ENCODE data around the gene DTWD2. TPM values are rescaled to one million over a fixed set of nuclear protein-coding genes. Genes with fewer than 3 reads are reported as not detected.

Gene DTWD2
- total and polyA plus RNA-seq, 2 of the 4 experiments (the other 2 are of a cell fraction) = 1.2 to 1.8 TPM

DNA sequence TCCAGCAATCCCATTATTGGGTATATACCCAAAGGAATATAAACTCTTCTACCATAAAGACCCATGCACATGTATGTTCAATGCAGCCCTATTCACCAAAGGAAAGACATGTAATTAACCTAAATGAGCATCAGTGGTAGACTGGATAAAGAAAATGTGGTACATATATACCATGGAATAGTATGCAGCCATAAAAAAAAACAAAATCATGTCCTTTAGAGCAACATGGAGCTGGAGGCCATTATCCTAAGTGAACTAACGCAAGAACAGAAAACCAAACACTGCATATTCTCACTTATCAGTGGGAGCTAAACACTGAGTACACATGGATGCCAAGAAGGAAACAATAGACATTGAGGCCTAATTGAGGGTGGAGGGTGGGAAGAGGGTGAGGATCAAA lies 27.8 kb downstream of the DTWD2 start:
- Histone ChIP-seq H3K23ac (ENCODE audit: low read depth, low read length) (no peak overlapping the region), H3K56ac (ENCODE audit: extremely low read depth, insufficient read depth, low read length) (no peak overlapping the region), H4K91ac (ENCODE audit: insufficient read depth, low read depth, low read length) (no peak overlapping the region), H3K9ac (ENCODE audit: low read depth, low read length) (no peak overlapping the region), H3K36me3 (ENCODE audit: control insufficient read depth, insufficient read depth, low read length) (no peaks in the 10 kb centered on the region), H2BK15ac (ENCODE audit: low read depth, low read length) (no peak overlapping the region), H3K18ac (ENCODE audit: low read depth, low read length) (no peak overlapping the region), H4K20me1 (ENCODE audit: insufficient read depth, low read length) (no peaks in the 10 kb centered on the region), H2BK120ac (ENCODE audit: low read depth, low read length) (no peak overlapping the region), H3K4me3 (ENCODE audit: insufficient read depth, low read depth, low read length) (no peak overlapping the region), H2BK20ac (ENCODE audit: low read depth, low read length) (no peak overlapping the region), H2AK5ac (ENCODE audit: low read depth, low read length) (no peak overlapping the region), H3K27ac (ENCODE audit: insufficient read depth, low read length) (no peak overlapping the region), H3K9me3 (ENCODE audit: control insufficient read depth, insufficient read depth, low read length) (no peaks in the 10 kb centered on the region), H3K79me1 (ENCODE audit: low read depth in 1 of 2, low read length in 2 of 2) (no peaks in the 10 kb centered on the region), H4K8ac (ENCODE audit: low read depth in 2 of 2, low read length in 2 of 2) (no peak overlapping the region), H3K4ac (ENCODE audit: low read depth, low read length) (no peak overlapping the region), H3K4me1 (ENCODE audit: control insufficient read depth, insufficient read depth, low read length) (no peaks in the 10 kb centered on the region), H2AK9ac (replicated peaks; ENCODE audit: low read depth, low read length, poor library complexity) (no peak overlapping the region), H3K27me3 (ENCODE audit: control insufficient read depth, insufficient read depth, low read length) (no peaks in the 10 kb centered on the region), H4K5ac (ENCODE audit: low read depth, low read length) (no peak overlapping the region), H3K4me2 (ENCODE audit: low read depth, low read length) (no peak overlapping the region), H3K14ac (replicated peaks; ENCODE audit: low read depth, low read length) (no peak overlapping the region), H3K9me1 (ENCODE audit: insufficient read depth, low read length) (no peaks in the 10 kb centered on the region), H2AFZ (replicated peaks; ENCODE audit: low read length, poor library complexity) (no peak overlapping the region), H2BK5ac (ENCODE audit: low read depth, low read length, poor library complexity, severe bottlenecking) (no peak overlapping the region)
- ATAC-seq (ENCODE audit: low read depth) = no peak
- no TSS peak for BruUV-seq (replicated peaks)
- CTCF ChIA-PET = interaction anchor here (0.6 kb wide), 1 partner anchor 881 kb away, joined by 3 read pairs; no protein-coding TSS in a partner anchor
- dilution Hi-C loops (cut with HindIII; ENCODE audit: low sequenced_read_pairs, unreplicated experiment) (no loop called here), intact Hi-C loops (cut with micrococcal nuclease) (no loop called here), in situ Hi-C loops (cut with MboI; ENCODE audit: low sequenced_read_pairs) (no loop called here)
- WGBS, 2 experiments (ENCODE audit: extremely low coverage in 2 of 2, insufficient read length in 1 of 2) = no CpG with 5 or more reads among the region's 1 CpG
- TF ChIP-seq, protein P1, sequence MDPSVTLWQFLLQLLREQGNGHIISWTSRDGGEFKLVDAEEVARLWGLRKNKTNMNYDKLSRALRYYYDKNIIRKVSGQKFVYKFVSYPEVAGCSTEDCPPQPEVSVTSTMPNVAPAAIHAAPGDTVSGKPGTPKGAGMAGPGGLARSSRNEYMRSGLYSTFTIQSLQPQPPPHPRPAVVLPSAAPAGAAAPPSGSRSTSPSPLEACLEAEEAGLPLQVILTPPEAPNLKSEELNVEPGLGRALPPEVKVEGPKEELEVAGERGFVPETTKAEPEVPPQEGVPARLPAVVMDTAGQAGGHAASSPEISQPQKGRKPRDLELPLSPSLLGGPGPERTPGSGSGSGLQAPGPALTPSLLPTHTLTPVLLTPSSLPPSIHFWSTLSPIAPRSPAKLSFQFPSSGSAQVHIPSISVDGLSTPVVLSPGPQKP (IDR thresholded peaks at IDR 0.05; ENCODE audit: borderline replicate concordance, low read depth, low read length) = no peak
- TF ChIP-seq MAZ (IDR thresholded peaks at IDR 0.05; ENCODE audit: borderline replicate concordance, low read depth, low read length) = no peak
- TF ChIP-seq, protein P2, sequence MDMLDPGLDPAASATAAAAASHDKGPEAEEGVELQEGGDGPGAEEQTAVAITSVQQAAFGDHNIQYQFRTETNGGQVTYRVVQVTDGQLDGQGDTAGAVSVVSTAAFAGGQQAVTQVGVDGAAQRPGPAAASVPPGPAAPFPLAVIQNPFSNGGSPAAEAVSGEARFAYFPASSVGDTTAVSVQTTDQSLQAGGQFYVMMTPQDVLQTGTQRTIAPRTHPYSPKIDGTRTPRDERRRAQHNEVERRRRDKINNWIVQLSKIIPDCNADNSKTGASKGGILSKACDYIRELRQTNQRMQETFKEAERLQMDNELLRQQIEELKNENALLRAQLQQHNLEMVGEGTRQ (IDR thresholded peaks at IDR 0.05; ENCODE audit: low read depth, low read length) = no peak
- TF ChIP-seq, protein P3, sequence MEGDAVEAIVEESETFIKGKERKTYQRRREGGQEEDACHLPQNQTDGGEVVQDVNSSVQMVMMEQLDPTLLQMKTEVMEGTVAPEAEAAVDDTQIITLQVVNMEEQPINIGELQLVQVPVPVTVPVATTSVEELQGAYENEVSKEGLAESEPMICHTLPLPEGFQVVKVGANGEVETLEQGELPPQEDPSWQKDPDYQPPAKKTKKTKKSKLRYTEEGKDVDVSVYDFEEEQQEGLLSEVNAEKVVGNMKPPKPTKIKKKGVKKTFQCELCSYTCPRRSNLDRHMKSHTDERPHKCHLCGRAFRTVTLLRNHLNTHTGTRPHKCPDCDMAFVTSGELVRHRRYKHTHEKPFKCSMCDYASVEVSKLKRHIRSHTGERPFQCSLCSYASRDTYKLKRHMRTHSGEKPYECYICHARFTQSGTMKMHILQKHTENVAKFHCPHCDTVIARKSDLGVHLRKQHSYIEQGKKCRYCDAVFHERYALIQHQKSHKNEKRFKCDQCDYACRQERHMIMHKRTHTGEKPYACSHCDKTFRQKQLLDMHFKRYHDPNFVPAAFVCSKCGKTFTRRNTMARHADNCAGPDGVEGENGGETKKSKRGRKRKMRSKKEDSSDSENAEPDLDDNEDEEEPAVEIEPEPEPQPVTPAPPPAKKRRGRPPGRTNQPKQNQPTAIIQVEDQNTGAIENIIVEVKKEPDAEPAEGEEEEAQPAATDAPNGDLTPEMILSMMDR (conservative IDR thresholded peaks at IDR 0.05; ENCODE audit: low read depth, low read length) = no peak
- TF ChIP-seq RAD21 (IDR thresholded peaks at IDR 0.05; ENCODE audit: low read length) = no peak
- TF ChIP-seq RFX5 (IDR thresholded peaks at IDR 0.05; ENCODE audit: low read depth, low read length) = no peak
- no peak for TF ChIP-seq MAFK (IDR thresholded peaks at IDR 0.05; ENCODE audit: low read depth, low read length)
- no peak for TF ChIP-seq CEBPB (IDR thresholded peaks at IDR 0.05; ENCODE audit: low read depth, low read length)
- no peak for TF ChIP-seq RCOR1 (IDR thresholded peaks at IDR 0.05; ENCODE audit: insufficient replicate concordance, low read length)
- no peak for TF ChIP-seq BHLHE40 (IDR thresholded peaks at IDR 0.05; ENCODE audit: low read depth, low read length)
- no peak for TF ChIP-seq CHD1 (IDR thresholded peaks at IDR 0.05; ENCODE audit: low read depth, low read length)
- TF ChIP-seq SMC3 (IDR thresholded peaks at IDR 0.05; ENCODE audit: low read depth, low read length) = no peak
- no peak for TF ChIP-seq NFE2L2 (IDR thresholded peaks at IDR 0.05; ENCODE audit: low read depth, low read length)
- TF ChIP-seq MXI1 (IDR thresholded peaks at IDR 0.05; ENCODE audit: borderline replicate concordance, low read depth, low read length) = no peak
- TF ChIP-seq FOS (IDR thresholded peaks at IDR 0.05; ENCODE audit: low read depth, low read length) = no peak
- TF ChIP-seq POLR2A (IDR thresholded peaks at IDR 0.05; ENCODE audit: low read depth, low read length) = no peak
- no peak for DNase-seq
- POLR2A ChIA-PET (ENCODE audit: unreplicated experiment) = no interaction called here
